Measurements from ENCODE around the gene E2F3.
"Not testable (repeated sequence)": the region's sequence is repeated elsewhere in the genome, so short reads cannot be mapped to it uniquely, and the experiment has no call there.

DNA sequence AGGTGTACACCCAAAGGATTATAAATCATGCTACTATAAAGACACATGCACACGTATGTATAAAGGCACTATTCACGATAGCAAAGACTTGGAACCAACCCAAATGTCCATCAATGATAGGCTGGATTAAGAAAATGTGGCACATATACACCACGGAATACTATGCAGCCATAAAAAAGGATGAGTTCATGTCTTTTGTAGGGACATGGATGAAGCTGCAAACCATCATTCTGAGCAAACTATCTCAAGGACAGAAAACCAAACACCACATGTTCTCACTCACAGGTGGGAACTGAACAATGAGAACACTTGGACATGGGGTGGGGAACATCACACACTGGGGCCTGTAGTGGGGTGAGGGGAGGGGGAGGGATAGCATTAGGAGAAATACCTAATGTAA lies 123.5 kb downstream of the E2F3 start:
- TF ChIP-seq, protein P1, sequence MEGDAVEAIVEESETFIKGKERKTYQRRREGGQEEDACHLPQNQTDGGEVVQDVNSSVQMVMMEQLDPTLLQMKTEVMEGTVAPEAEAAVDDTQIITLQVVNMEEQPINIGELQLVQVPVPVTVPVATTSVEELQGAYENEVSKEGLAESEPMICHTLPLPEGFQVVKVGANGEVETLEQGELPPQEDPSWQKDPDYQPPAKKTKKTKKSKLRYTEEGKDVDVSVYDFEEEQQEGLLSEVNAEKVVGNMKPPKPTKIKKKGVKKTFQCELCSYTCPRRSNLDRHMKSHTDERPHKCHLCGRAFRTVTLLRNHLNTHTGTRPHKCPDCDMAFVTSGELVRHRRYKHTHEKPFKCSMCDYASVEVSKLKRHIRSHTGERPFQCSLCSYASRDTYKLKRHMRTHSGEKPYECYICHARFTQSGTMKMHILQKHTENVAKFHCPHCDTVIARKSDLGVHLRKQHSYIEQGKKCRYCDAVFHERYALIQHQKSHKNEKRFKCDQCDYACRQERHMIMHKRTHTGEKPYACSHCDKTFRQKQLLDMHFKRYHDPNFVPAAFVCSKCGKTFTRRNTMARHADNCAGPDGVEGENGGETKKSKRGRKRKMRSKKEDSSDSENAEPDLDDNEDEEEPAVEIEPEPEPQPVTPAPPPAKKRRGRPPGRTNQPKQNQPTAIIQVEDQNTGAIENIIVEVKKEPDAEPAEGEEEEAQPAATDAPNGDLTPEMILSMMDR (tag by site-specific recombination; IDR thresholded peaks at IDR 0.05) = not testable (repeated sequence)
- not testable (repeated sequence) for TF ChIP-seq KLF16 (tag by site-specific recombination; IDR thresholded peaks at IDR 0.05)
